K562 (cell line): ENCODE data around the gene KCNK7. TPM values are rescaled to one million over a fixed set of nuclear protein-coding genes. Genes with fewer than 3 reads are reported as not detected.

Experiments
- ATF7 ChIP-seq: fragments of 450-650 bp; IDR thresholded peaks from 2 replicates; pipeline ENCODE4 v1.7.1; 2014; ENCODE audit warnings: mild to moderate bottlenecking, moderate library complexity
- CBX1 ChIP-seq: sonication (generic); IDR thresholded peaks from 2 replicates; pipeline ENCODE4 v1.6.1; 2016; ENCODE audit warnings: antibody characterized with exemption, low read depth, mild to moderate bottlenecking
- DACH1 ChIP-seq: fragments of 450-650 bp; IDR thresholded peaks from 2 replicates; pipeline ENCODE4 v1.6.1; 2018; ENCODE audit not compliant: partially characterized antibody
- ESRRA ChIP-seq: fragments of 450-650 bp; IDR thresholded peaks from 2 replicates; pipeline ENCODE4 v1.6.1; 2014; ENCODE audit warnings: low read depth, mild to moderate bottlenecking, moderate library complexity, borderline replicate concordance
- HMGN3 ChIP-seq: IDR thresholded peaks from 2 replicates; pipeline ENCODE4 v1.6.1; 2011; ENCODE audit warnings: borderline replicate concordance, low read depth, mild to moderate bottlenecking, mixed read lengths, low read length; ENCODE audit not compliant: insufficient read length; ENCODE audit errors: extremely low read depth
- KAT2B ChIP-seq: IDR thresholded peaks from one replicate; pipeline ENCODE4 v1.6.1; 2012; ENCODE audit warnings: low read depth, mild to moderate bottlenecking, control low read depth, inconsistent platforms, low read length, moderate library complexity
- KHSRP ChIP-seq: fragments of 450-650 bp; IDR thresholded peaks from 2 replicates; pipeline ENCODE4 v1.6.1; 2017
- MTA3 ChIP-seq: fragments of 450-650 bp; formaldehyde crosslinking; IDR thresholded peaks from 2 replicates; pipeline ENCODE4 v1.6.1; 2017; ENCODE audit warnings: mild to moderate bottlenecking, borderline replicate concordance
- NCOA6 ChIP-seq: fragments of 450-650 bp; IDR thresholded peaks from 2 replicates; pipeline ENCODE4 v1.6.1; 2017; ENCODE audit warnings: mild to moderate bottlenecking
- NCOR1 ChIP-seq: fragments of 450-650 bp; IDR thresholded peaks from 2 replicates; pipeline ENCODE4 v1.6.1; 2016; ENCODE audit warnings: mild to moderate bottlenecking, moderate library complexity
- NONO ChIP-seq, 2 experiments: fragments of 200-400 bp in 1 of 2; fragments of 450-650 bp in 1 of 2; formaldehyde crosslinking in 1 of 2; IDR thresholded peaks; 2 replicates each; pipeline ENCODE4 v1.6.1; 2017; ENCODE audit warnings: low read depth in 2 of 2, mild to moderate bottlenecking in 2 of 2, moderate library complexity in 2 of 2, low read length in 1 of 2
- PCBP1 ChIP-seq: fragments of 200-400 bp; formaldehyde crosslinking; IDR thresholded peaks from 2 replicates; pipeline ENCODE4 v1.6.1; 2018; ENCODE audit warnings: mild to moderate bottlenecking, low read depth, low read length; ENCODE audit not compliant: poor library complexity, severe bottlenecking
- POLR2A ChIP-seq: fragments of 450-650 bp; conservative IDR thresholded peaks from 2 replicates; pipeline ENCODE4 v1.6.1; 2016
- PRMT5 ChIP-seq: sonication (generic); formaldehyde crosslinking; IDR thresholded peaks from 2 replicates; pipeline ENCODE4 v1.5.0; 2020; ENCODE audit warnings: missing genetic modification reagents
- RFX1 ChIP-seq: fragments of 450-650 bp; IDR thresholded peaks from 2 replicates; pipeline ENCODE4 v1.6.1; 2016; ENCODE audit warnings: mild to moderate bottlenecking, moderate library complexity
- SPI1 ChIP-seq: IDR thresholded peaks from 2 replicates; pipeline ENCODE4 v1.6.1; 2011; ENCODE audit warnings: low read depth, low read length, control low read depth, borderline replicate concordance
- STAT5A ChIP-seq: IDR thresholded peaks from 2 replicates; pipeline ENCODE4 v1.6.1; 2012; ENCODE audit warnings: low read length, inconsistent platforms, borderline replicate concordance
- ZFP36 ChIP-seq: fragments of 150-350 bp; IDR thresholded peaks from 2 replicates; pipeline ENCODE4 v1.6.1; 2018; ENCODE audit warnings: low read length, low read depth; ENCODE audit not compliant: partially characterized antibody
- ZNF395 ChIP-seq: fragments of 200-800 bp; sonication (Bioruptor generic); IDR thresholded peaks from 2 replicates; pipeline ENCODE4 v1.6.1; 2017; ENCODE audit warnings: missing genetic modification characterization, missing compliant biosample characterization
- ZNF589 ChIP-seq: fragments of 200-800 bp; sonication (Bioruptor generic); IDR thresholded peaks from 2 replicates; pipeline ENCODE4 v1.6.1; 2016; ENCODE audit warnings: low read depth, missing genetic modification characterization, missing compliant biosample characterization
- ZNF668 ChIP-seq: fragments of 250-450 bp; sonication (Bioruptor Pico); IDR thresholded peaks from 2 replicates; pipeline ENCODE4 v1.8.0; 2022; ENCODE audit warnings: mild to moderate bottlenecking, inconsistent platforms
- ZNF77 ChIP-seq: fragments of 250-450 bp; sonication (Bioruptor Pico); IDR thresholded peaks from 2 replicates; pipeline ENCODE4 v1.5.0; 2020
- polyA plus RNA-seq, 8 experiments: library from polyadenylated mRNA; depleted of rRNA in 4 of 8; stranded (reverse) in 5 of 8; unstranded in 3 of 8; fragments of >200 nt; fragmentation: Nextera tagmentation in 2 of 8; fragmentation: Illumina TruSeq in 1 of 8; extraction: Ambion mirVana in 2 of 8; extraction: Trizol in 1 of 8; gene quantifications; 2 replicates each; pipeline versions ENCODE4 v1.2.1 to v1.2.3, GENCODE V29; 2011 to 2014; ENCODE audit warnings: inconsistent platforms in 1 of 8, missing spikeins in 1 of 8
- total RNA-seq, 7 experiments: library from RNA; depleted of rRNA in 6 of 7; stranded (reverse); fragments of >200 nt in 6 of 7; fragmentation: Illumina TruSeq in 2 of 7; extraction: Trizol in 2 of 7; gene quantifications; 2 replicates each; pipeline versions ENCODE4 v1.2.1 to v1.2.3, GENCODE V29; 2011 to 2021; ENCODE audit warnings: low replicate concordance in 1 of 7
- TF ChIP-seq, protein P1 (sequence below): fragments of 250-450 bp; sonication (Bioruptor Pico); IDR thresholded peaks from 2 replicates; pipeline ENCODE4 v1.8.0; 2021; ENCODE audit warnings: borderline replicate concordance, mild to moderate bottlenecking, moderate library complexity; ENCODE audit not compliant: poor library complexity, severe bottlenecking
- TF ChIP-seq, protein P2 (sequence below): sonication (generic); formaldehyde crosslinking; IDR thresholded peaks from 2 replicates; pipeline ENCODE4 v1.8.1; 2023; ENCODE audit warnings: mild to moderate bottlenecking, missing genetic modification reagents
- TF ChIP-seq, protein P3 (sequence below), 2 experiments: IDR thresholded peaks; 2 replicates each; pipeline ENCODE4 v1.6.1; 2011; ENCODE audit warnings: borderline replicate concordance in 1 of 2, control low read depth in 1 of 2, low read depth in 1 of 2, low read length in 1 of 2, mild to moderate bottlenecking in 1 of 2, mixed read lengths in 1 of 2, moderate library complexity in 1 of 2; ENCODE audit not compliant: insufficient read depth in 1 of 2, insufficient read length in 1 of 2, poor library complexity in 1 of 2, severe bottlenecking in 1 of 2; ENCODE audit errors: extremely low read depth in 1 of 2

KCNK7 gene
- total and polyA plus RNA-seq, 9 of the 15 experiments (the other 6 are each of a cell fraction or from before 2014, with no cell fraction given) = 0.07 to 0.40 TPM; not detected in 7

DNA sequence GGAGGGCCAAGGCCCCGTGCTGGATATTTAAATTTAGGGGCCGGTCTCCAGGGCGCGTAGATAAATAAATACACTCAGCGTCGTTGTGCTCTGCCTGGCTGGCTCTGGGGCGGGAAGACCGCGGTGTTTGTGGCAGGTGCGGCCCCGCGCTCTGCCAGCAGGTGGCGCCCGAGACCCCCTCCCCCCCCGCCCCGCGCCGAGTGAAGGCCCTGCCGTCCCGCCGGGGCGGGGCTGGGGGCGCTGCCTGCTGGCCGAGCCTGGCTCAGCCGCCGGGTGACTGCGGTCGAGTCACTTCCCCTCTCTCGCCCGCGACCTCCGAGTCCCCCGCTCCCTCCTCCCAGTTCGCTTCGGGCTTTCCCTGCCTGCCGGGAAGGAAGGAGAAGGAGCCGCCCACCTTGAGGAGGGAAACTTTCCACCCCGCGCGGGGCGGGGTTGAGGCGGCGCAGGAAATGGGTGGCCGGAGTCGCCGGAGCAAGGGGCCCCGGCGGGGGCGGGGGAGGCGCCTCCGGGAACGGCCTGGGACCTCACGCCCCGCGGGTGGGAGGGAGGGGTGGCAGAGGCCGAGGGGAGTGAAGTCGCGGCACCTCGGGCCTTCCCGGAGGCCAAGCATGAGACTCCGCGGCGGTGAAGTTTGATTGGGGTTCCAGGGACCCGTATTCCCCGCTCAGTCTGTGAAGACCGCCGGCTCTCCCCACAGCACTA lies 21.3 kb downstream of the KCNK7 start (continued):
- TF ChIP-seq, protein P1, sequence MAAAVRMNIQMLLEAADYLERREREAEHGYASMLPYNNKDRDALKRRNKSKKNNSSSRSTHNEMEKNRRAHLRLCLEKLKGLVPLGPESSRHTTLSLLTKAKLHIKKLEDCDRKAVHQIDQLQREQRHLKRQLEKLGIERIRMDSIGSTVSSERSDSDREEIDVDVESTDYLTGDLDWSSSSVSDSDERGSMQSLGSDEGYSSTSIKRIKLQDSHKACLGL (CRISPR knock-in tag) = no peak
- no peak for TF ChIP-seq ZNF668 (CRISPR knock-in tag)
- TF ChIP-seq, protein P2, sequence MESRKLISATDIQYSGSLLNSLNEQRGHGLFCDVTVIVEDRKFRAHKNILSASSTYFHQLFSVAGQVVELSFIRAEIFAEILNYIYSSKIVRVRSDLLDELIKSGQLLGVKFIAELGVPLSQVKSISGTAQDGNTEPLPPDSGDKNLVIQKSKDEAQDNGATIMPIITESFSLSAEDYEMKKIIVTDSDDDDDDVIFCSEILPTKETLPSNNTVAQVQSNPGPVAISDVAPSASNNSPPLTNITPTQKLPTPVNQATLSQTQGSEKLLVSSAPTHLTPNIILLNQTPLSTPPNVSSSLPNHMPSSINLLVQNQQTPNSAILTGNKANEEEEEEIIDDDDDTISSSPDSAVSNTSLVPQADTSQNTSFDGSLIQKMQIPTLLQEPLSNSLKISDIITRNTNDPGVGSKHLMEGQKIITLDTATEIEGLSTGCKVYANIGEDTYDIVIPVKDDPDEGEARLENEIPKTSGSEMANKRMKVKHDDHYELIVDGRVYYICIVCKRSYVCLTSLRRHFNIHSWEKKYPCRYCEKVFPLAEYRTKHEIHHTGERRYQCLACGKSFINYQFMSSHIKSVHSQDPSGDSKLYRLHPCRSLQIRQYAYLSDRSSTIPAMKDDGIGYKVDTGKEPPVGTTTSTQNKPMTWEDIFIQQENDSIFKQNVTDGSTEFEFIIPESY (CRISPR knock-in tag) = no peak
- TF ChIP-seq NCOR1 = peak; percentile 62
- peak; percentile 96 for TF ChIP-seq HMGN3
- peak; percentile 68 for TF ChIP-seq PCBP1
- peak; percentile 66 for TF ChIP-seq ATF7
- TF ChIP-seq ZNF589 (CRISPR knock-in tag) = no peak
- peak; percentile 96 for TF ChIP-seq SPI1
- no peak for TF ChIP-seq NCOA6
- no peak for TF ChIP-seq KHSRP
- TF ChIP-seq PRMT5 (CRISPR knock-in tag) = no peak
- TF ChIP-seq RFX1 = no peak
- no peak; the same call in 1 of the 2 replicates for TF ChIP-seq POLR2A
- TF ChIP-seq, protein P3, sequence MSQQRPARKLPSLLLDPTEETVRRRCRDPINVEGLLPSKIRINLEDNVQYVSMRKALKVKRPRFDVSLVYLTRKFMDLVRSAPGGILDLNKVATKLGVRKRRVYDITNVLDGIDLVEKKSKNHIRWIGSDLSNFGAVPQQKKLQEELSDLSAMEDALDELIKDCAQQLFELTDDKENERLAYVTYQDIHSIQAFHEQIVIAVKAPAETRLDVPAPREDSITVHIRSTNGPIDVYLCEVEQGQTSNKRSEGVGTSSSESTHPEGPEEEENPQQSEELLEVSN (IDR thresholded peaks at IDR 0.05; ENCODE audit: borderline replicate concordance in 1 of 2, extremely low read depth in 1 of 2, insufficient read depth in 1 of 2, insufficient read length in 1 of 2, low read depth in 1 of 2, low read length in 1 of 2, poor library complexity in 1 of 2, severe bottlenecking in 1 of 2) = peak; percentile 56 to 79
- TF ChIP-seq MTA3 = peak; percentile 85
- TF ChIP-seq NONO (IDR thresholded peaks at IDR 0.05; ENCODE audit: low read depth in 2 of 2, low read length in 1 of 2) = peak in 1 of 2 experiments; percentile 65; a peak in 1 of 4 replicates
- TF ChIP-seq CBX1 = peak; percentile 43; the same call in 1 of the 2 replicates
- TF ChIP-seq DACH1 = no peak
- TF ChIP-seq KAT2B = no peak
- TF ChIP-seq ZFP36 = peak; percentile 41
- 0 out of 2 replicates have a peak, but pooled peaks have one; percentile 7 for TF ChIP-seq STAT5A
- peak; percentile 79; the same call in 1 of the 2 replicates for TF ChIP-seq ESRRA
- TF ChIP-seq ZNF77 = no peak
- no peak for TF ChIP-seq ZNF395
